Ramos (cell line): ENCODE data around the gene VTI1B.
"Not testable (repeated sequence)": the region's sequence is repeated elsewhere in the genome, so short reads cannot be mapped to it uniquely, and the experiment has no call there.

Source experiments
- in situ Hi-C: fragments of 300-500 bp; cut with MboI; formaldehyde crosslinking; loops from one replicate; pipeline ENCODE4 v1.14.3; 2022; ENCODE audit warnings: low sequenced_read_pairs; ENCODE audit not compliant: unreplicated experiment

The VTI1B gene

DNA sequence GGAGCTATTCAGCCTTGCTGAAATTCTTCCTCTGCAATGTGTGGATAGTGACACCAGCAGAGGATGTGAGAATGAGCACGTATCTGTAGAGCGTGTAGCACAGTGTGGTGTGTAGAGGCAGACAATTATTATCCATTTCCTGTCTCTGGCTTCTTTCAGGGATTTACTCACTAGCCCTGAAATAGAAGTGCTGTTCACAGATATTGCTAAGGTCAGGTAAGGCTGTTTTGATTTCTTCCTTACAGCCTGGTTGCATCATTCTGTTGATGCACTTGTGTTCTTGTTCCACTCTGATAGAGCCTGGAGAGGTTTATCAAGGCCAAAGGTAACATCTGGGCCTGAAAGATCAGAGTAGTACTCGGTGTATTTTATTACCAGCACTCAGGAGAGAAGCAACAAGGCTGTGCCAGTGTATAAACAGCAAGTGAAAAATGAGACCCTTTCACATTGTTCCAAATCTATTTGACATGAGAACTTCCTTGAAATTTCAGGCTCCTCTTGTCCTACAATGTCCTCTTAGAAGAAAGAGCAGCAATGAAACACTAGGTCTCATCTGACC lies 38.0 kb downstream of the VTI1B start:
- in situ Hi-C loops: no loop called here

- in situ Hi-C loops: no loop called here
These were observed 40.8 kb downstream of the VTI1B start for GRCh38 chr14:67633451-67634147.

DNA sequence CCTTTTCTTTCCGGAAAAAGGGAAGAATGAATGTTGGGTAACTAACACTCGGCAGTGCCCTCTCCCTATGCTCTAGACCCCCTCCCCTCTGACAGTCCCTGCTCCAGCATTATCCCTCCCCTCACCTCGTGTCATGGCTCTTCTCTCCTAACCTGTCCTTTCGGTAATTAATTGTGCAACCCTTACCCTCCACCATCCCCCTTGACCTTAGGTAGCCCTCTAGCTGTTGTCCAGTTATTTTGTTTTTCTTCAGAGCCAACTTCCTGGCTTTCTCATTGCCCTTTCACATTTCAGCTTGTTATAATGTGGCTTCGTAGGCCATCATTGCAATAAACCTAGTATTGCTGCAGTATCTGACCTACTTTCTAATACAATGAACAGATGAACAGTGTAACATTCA lies 43.5 kb downstream of the VTI1B start:
- in situ Hi-C loops: no loop called here

DNA sequence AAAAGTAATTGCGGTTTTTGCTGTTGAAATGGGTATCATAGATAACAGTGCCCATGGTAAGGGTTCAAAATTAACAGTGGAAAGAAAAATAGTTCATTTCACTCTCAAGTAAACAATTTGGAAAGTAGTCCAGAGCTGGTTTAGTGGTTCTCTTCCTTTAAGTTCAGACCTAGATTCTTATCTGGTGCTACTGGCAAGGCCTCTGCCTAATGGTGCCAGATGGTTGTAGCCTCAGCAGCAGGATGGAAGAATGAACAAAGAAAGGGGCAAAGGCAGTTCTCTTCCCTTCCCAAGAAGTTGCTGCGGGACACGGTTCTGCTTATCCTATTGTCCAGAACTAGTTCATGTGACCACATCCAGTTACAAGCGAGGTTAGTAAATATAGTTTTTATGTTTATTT lies 44.2 kb downstream of the VTI1B start:
- in situ Hi-C loops: no loop called here

DNA sequence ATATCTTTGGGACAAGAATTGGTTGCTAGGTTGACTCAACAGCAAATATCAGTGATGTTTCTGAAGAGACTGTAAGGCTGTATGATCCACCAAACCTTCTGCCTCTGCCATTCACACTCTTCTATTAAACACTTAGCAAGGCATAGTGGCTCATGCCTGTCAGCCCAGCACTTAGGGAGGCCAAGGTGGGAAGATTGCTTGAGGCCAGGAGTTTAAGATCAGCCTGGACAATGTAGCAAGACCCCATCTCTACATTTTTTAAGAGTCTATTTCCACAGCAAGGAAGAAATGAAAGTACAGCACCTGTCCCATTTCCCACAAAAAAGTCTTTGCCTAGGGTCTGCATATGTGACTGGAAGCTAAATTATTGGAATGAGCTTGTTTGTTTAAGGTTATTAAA lies 46.9 kb downstream of the VTI1B start:
- in situ Hi-C loops: no loop called here

DNA sequence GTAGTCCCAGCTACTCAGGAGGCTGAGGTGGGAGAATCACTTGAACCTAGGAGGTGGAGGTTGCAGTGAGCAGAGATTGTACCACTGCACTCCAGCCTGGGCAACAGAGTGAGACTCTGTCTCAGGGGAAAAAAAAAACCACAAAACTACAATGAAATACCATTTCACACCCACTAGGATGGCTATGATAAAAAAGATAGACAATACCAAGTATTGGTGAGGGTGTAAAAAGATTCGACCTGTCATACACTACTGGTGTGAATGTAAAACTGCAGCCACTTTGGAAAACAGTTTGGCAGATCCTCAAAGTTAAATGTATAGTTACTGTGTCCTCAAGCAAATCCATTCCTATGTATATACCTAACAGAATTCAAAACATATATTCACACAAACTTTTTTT lies 48.3 kb downstream of the VTI1B start:
- in situ Hi-C loops: not testable (repeated sequence)

- in situ Hi-C loops: loop anchor here (25.0 kb wide), 1 partner anchor 1189 kb away; no protein-coding TSS in a partner anchor
These were observed 51.3 kb downstream of the VTI1B start for GRCh38 chr14:67623114-67623513.

DNA sequence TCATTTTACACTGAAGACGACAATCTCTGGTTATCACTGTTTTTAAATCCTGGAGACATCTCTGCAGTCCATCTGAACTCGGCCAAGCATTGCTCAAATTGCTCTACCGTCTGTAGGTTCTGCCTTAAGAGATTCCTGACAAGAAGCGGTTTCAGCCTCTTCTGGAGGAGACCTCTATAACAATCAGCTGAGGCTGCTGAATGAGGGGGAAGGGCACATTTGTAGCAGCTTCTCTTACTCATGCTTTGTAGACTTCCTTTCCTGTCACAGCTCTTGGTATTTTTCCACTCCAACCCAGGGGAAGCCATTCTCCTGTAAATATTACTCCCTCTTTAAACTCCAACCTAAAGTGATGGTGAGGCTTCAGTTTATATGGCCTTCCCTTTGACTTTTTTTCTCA lies 51.8 kb downstream of the VTI1B start:
- in situ Hi-C loops: loop anchor here (25.0 kb wide), 1 partner anchor 1190 kb away; no protein-coding TSS in a partner anchor

DNA sequence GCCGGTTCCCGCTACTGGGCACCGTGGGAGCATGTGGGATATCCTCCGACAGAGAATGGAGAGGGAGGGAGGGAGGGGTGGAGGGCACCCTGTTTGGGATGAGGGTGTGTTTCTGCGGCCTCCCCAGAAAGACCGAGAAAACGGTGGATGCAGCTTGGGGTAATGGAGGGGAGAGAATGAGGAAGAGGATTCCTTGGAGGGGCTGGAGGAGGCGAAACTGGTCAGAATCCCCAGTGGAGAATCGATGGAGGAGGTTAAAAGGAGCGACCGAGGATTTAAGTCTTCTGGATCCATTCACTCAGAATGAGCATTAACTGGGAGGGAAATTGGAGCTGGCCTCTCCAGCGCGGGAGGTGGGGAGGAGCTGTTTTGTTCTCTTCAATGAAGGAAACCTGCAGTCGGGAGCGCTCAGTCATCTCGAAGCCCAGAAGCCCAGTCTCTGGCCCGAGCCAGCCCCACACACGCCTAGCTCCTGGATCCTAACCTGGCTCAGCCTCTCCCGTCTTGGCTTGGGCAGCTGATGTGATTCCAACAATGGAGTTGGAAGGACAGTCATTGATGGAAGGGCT lies 54.1 kb downstream of the VTI1B start:
- in situ Hi-C loops: loop anchor here (25.0 kb wide), 1 partner anchor 1192 kb away; no protein-coding TSS in a partner anchor

DNA sequence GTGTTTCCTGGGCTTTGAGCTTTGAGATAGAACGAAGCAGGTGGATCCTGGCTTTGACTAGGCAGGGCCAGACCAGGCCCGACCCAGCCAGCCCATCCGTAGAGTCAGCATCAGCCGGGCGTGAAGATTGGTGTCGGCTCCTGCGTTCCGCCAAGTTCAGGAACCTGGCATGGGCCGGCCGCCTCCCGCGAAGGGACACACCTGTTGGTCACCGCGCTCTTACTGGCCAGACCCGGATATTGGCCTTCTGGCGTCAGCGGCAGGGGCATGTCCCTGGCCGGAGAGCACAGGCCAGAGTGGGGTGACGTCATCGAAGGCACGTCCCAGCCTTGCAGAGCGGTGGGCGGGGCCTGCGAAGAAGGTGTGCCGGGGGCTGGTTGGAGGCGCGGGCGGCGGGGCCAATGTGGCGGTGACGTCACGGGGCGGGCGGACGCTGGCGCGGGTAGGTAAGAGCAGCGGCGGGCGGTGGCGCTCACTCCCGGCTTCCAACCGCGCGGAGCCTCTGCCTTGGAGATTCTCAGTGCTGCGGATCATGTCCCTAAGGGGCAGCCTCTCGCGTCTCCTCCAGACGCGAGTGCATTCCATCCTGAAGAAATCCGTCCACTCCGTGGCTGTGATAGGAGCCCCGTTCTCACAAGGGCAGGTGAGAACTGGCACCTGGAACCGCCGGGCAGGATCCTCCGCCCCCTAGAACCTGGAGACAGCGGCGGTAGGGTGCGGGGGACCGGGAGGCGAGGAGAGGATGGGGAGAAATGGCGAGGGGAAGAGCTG lies 54.8 kb downstream of the VTI1B start, which contains the start of gene ARG2:
TSS of gene ARG2 (plus strand) at position 475 of the 771 bp plus-strand sequence. CDS start at position 533, 58 bp downstream.
- in situ Hi-C loops: loop anchor here (25.0 kb wide), 1 partner anchor 1193 kb away; no protein-coding TSS in a partner anchor

DNA sequence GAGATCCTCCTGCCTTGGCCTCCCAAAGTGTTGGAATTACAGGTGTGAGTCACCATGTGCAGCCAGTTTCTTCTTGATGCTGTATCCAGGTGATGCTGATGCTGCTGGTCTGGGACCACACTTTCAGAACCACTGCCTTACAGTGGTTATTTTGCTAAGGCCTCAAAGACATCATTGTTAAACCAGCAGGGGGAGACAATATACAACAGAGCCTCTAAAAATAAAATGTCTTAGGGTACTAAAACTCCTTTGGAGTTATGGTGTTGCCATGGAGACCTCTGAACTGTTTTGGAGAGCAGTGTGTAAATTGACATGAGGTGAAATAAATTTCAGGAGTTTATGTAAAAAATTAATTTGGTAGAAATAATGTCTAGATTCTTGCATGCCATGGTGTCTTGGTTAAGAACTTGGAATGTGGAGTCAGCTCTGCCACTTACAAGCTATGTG lies 55.8 kb downstream of the VTI1B start:
- in situ Hi-C loops: loop anchor here (25.0 kb wide), 1 partner anchor 1194 kb away; no protein-coding TSS in a partner anchor

DNA sequence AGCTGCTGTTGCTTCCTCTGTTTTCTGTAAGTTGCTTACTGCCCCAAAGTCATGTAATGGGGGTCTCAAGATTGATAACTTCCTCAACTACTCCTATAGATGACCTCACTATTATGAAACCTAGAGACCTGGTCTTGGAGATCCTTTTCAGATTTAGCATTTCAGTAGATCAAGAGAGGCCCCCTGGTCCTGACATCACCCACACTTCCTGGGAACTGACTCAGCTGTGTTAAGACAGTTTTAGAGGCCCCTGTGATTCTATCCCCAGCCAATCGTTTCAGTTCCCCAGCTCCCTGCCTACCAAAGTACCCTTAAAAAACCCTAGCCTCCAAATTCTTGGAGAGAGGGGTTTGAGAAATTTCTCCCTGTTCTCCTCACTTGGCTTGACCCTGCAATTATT lies 63.9 kb downstream of the VTI1B start:
- in situ Hi-C loops: loop anchor here (25.0 kb wide), 1 partner anchor 1202 kb away; no protein-coding TSS in a partner anchor

DNA sequence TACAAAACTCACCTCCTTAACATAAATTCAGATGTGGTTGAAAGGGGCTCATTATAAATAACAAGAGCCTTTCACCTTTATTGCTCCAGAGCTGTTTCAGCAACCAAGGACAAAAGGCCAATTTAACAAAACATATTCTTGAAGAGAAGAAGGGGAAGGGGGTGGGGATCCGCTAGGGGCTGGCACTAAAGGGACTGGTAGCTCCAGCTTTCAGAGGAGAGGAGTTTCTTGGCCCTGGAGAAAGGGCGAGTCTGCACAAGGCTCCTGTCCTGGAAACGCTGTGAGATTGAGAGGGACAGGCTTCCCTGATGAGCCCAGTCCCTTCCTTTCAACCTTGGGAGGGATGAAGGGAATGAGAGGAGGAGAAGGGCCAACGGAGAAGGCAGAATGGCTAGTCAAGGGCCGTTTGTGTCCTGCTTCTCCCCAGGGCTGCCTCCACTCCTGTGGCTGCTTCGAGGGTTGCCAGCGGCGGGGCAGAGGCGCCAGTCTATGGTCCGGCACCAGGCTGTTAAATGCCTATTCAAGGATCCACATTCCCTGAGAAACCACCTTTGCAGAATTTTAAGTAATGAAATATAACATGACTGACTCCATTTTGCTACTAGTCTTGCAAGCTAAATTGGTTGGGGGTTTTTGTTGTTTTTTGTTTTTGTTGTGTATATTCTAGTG lies 64.7 kb downstream of the VTI1B start:
- in situ Hi-C loops: loop anchor here (25.0 kb wide), 1 partner anchor 1203 kb away; no protein-coding TSS in a partner anchor

DNA sequence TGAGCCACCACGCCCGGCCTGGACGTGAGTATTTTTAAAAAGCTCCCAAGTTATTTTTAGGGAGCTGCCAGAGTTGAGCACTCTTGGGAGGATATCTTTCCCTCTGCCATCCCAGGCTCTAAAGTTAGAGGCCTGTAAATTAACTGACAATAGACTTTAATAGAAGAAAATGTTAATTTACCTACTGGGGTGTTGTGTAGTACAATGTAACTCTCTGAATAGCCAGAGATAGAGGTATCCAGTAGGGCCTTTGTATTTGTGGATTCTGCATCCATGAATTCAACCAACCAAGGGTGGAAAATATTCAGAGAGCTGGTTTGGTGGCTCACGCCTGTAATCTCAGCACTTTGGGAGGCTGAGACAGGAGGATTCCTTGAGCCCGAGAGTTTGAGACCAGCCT lies 66.8 kb downstream of the VTI1B start:
- in situ Hi-C loops: loop anchor here (25.0 kb wide), 1 partner anchor 1205 kb away; no protein-coding TSS in a partner anchor

DNA sequence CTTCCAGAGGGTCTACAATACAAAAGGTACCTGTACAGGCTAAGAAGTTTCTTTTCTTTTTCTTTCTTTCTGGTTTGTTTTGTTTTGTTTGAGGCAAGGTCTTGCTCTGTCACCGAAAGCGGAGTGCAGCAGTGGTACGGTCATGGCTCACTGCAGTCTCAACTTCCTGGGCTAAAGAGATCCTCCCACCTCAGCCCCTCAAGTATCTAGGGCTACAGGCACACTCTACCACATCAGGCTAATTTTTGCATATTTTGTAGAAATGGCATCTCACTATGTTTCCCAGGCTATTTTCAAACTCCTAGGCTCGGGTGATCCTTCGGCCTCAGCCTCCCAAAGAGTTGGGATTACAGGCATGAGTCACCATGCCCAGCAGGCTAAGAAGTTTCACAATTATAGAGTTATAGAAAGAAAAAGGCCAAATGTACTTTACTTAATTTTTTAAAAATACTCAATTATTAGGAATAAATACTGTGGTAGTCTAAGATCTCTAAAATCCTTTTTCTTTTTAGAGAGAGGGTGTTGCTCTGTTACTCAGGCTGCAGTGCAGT lies 71.4 kb downstream of the VTI1B start:
- in situ Hi-C loops: loop anchor here (25.0 kb wide), 1 partner anchor 1209 kb away; no protein-coding TSS in a partner anchor

DNA sequence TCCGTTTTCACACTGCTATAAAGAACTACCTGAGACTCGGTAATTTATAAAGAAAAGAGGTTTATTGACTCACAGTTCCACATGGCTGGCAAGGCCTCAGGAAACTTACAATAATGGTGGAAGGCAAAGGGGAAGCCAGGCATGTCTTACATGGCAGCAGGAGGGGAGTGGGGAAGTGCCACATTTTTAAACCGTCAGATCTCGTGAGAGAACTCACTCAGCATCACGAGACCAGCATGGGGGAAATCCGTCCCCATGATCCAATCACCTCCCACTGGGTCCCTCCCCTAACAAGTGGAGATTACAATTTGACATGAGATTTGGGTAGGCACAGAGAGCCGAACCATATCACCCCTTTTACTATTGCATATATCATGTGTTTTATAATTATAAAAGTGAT lies 72.4 kb downstream of the VTI1B start:
- in situ Hi-C loops: loop anchor here (25.0 kb wide), 1 partner anchor 1210 kb away; no protein-coding TSS in a partner anchor

DNA sequence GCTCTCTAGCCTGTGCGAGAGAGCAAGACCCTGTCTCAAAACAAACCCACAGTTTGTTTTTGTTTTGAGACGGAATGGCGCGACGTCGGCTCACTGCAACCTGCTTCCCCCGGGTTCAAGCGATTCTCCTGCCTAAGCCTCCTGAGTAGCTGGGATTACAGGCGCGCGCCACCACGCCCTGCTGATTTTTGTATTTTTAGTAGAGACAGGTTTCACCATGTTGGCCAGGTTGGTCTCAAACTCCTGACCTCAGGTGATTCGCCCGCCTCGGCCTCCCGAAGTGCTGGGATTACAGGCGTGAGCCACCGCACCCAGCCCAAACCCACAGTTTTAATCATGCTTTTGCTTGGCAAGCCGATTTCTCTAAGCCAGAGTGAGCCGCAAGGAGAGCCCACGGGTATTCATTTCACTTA lies 73.9 kb downstream of the VTI1B start:
- in situ Hi-C loops: loop anchor here (25.0 kb wide), 1 partner anchor 1212 kb away; no protein-coding TSS in a partner anchor

DNA sequence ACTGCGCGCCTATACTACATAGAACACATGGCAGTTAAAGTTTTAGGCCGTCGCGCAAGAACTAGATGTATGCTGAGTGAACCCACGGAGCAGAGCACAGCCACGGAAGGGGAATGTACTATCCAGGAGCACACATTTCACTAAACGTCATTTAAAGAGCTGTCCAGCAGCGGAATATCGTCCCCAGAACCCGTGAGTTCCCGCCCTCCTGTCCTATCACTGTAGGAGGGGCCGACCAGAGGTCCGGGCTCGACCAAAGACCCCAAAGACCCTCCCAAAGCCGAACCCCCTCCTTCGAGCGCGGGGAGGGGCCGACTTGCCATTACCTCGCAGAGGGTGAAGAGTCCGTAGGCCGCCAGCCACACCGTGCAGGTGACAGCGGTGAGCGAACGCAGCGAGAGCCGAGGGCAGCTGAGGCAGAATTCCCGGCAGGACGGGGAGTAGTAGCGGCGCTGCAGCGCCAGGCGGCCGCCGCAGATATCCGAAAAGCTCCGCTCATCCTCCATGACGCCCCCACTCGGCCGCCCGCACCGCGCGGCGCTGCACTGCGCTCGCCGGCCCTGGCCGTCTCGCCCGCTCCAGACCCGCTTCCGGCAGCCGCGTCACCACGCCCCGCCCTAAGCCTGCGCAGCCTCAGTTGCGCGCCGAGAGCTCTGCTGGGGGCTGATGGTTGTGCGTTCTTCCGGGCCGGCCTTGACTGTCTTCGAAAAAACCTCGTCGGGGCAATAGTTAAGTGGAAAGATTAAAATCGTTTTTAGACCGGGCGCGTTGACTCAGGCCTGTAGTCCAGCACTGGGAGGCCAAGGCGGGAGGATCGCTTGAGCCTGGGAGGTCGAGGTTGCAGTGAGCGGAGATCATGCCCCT lies 74.5 kb downstream of the VTI1B start, which contains the start of gene PIGH:
TSS of gene PIGH (minus strand) at position 571 of the 864 bp plus-strand sequence. CDS start at position 506, 65 bp downstream.
- in situ Hi-C loops: loop anchor here (25.0 kb wide), 1 partner anchor 1212 kb away; no protein-coding TSS in a partner anchor
